Heart left ventricle (tissue), 13 donors: ENCODE results near the gene SLC26A1.

ENCODE experiments used
- POLR2A ChIP-seq, 2 donors: fragments of 450-650 bp; IDR thresholded peaks; one replicate each; pipeline ENCODE4 v1.6.1; 2017; ENCODE audit warnings: antibody characterized with exemption in 2 of 2, mild to moderate bottlenecking in 2 of 2, moderate library complexity in 2 of 2
- TF ChIP-seq, protein P1 (sequence below), 12 donors: fragments of 200-600 bp; sonication (generic) in 4 of 12; IDR thresholded peaks; one replicate each; pipeline versions ENCODE4 v1.5.0 to v1.8.0; 2018 to 2022; ENCODE audit warnings: antibody characterized with exemption in 12 of 12, mild to moderate bottlenecking in 5 of 12
- donor health status: ischemic (EF 13 %, LVEDD 7.1; RV severe dilation, severe dysfunction).
- donor health status: DM: no; HTN: yes; CAD: no.
- donor health status: DM: no; HTN: no; CAD: no.
- donor health status: ischemic (EF 25% LVEDD 6.9; RV normal size, moderate dysfunction).
- donor health status: ischemic (EF 25% LVEDD 5.7; RV mildly dilated, moderate dysfunction).
- donor health status: ischemic (EF 35%, LVEDD 5.7; RV mildly dilated, moderate dysfunction).
- donor health status: nonischemic (EF 11% LVEDD 7.7; RV severe dilation, severe dysfunction).
- donor health status: DM: yes; HTN: yes; CAD: no.
- donor health status: PGD.
- donor health status: ischemic (EF 29% LVEDD 5.4; RV normal size, mild dysfunction).
- donor health status: nonischemic (EF 23%, LVEDD 6.1; RV moderate dilation, normal function).

DNA sequence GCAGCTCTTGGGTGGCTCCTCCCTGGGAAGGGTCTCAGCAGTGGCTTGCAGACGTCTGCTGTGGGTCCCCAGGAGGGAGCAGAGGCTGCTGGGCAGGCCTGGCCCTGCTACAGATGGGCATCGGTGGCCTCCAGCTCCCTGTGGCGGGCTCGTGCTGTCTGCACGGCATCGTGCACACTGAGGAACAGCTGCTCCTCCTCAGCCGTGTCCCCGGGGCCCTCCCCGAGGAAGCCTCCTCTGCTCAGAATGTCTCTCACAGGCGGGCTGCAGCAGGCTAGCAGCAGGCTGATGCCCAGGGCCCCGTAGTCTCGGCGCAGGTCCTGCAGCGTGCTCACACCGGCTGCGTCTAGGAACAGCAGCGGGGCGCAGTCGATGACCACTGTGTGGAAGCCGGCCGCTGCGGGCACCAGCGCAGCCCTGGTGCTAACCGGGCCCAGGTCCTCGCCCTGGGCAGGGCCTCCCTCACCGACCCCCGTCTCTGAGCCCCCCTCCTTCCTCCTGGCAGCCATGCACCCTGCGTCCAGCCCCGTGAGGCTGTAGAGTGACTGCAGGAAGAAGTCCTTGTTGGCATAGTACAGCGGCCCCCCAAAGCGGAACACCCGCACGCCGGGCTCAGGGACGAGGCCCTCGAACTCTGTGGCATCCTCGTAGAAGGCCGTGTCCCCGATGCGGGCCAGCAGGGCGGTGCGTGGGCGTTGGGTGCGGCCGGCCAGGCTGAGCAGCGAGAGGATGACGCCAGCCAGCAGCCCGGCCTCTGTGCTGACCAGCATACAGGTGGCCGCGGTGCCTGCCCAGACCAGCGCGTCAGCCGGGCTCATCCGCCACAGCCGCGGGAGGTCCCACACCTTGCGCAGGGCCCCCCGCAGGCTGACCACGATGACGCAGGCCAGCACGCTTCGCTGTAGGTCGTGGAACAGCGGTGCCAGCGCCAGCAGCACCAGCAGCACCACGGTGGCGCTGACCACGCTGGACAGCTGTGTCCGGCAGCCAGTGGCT, 4.2 kb downstream of the SLC26A1 start:
- no peak for TF ChIP-seq POLR2A (IDR thresholded peaks at IDR 0.05)
- TF ChIP-seq, protein P1, sequence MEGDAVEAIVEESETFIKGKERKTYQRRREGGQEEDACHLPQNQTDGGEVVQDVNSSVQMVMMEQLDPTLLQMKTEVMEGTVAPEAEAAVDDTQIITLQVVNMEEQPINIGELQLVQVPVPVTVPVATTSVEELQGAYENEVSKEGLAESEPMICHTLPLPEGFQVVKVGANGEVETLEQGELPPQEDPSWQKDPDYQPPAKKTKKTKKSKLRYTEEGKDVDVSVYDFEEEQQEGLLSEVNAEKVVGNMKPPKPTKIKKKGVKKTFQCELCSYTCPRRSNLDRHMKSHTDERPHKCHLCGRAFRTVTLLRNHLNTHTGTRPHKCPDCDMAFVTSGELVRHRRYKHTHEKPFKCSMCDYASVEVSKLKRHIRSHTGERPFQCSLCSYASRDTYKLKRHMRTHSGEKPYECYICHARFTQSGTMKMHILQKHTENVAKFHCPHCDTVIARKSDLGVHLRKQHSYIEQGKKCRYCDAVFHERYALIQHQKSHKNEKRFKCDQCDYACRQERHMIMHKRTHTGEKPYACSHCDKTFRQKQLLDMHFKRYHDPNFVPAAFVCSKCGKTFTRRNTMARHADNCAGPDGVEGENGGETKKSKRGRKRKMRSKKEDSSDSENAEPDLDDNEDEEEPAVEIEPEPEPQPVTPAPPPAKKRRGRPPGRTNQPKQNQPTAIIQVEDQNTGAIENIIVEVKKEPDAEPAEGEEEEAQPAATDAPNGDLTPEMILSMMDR (IDR thresholded peaks at IDR 0.05), result no peak
